CD14-positive monocyte (primary cell): ENCODE measurements around the gene PRAC1. TPM values are rescaled to one million over a fixed set of nuclear protein-coding genes. Genes with fewer than 3 reads are reported as not detected.

Experiments
- DNase-seq, 3 donors: peaks; one replicate each; pipeline ENCODE4 v3.0.0-alpha.2; 2011 to 2022
- H2AFZ ChIP-seq: 2 replicates; pipeline ENCODE4 v1.6.0; 2012; ENCODE audit warnings: mild to moderate bottlenecking, low read depth, low read length, inconsistent platforms; ENCODE audit not compliant: insufficient read depth, poor library complexity, severe bottlenecking
- H3K27ac ChIP-seq, 2 donors: 1 replicate in 1 of 2; 2 replicates in 1 of 2; pipeline ENCODE4 v1.5.1; 2012 to 2013; ENCODE audit warnings: low read length in 2 of 2, control low read depth in 1 of 2, inconsistent platforms in 1 of 2, low read depth in 1 of 2, mild to moderate bottlenecking in 1 of 2
- H3K27me3 ChIP-seq, 2 donors: one replicate each; pipeline versions ENCODE4 v1.6.0 to v1.6.1; 2011 to 2013; ENCODE audit warnings: low read length in 2 of 2; ENCODE audit not compliant: control insufficient read depth in 2 of 2, insufficient read depth in 2 of 2
- H3K36me3 ChIP-seq, 2 donors: replicated peaks in 1 of 2; 1 replicate in 1 of 2; 2 replicates in 1 of 2; pipeline versions ENCODE4 v1.5.1 to v1.6.1; 2012 to 2013; ENCODE audit warnings: low read length in 2 of 2, control low read depth in 1 of 2, inconsistent platforms in 1 of 2, mild to moderate bottlenecking in 1 of 2; ENCODE audit not compliant: insufficient read depth in 2 of 2, control insufficient read depth in 1 of 2
- H3K4me1 ChIP-seq, 2 donors: 1 replicate in 1 of 2; 2 replicates in 1 of 2; pipeline versions ENCODE4 v1.5.1 to v1.6.1; 2012 to 2013; ENCODE audit warnings: low read length in 2 of 2, control low read depth in 1 of 2, inconsistent platforms in 1 of 2, mild to moderate bottlenecking in 1 of 2, moderate library complexity in 1 of 2; ENCODE audit not compliant: insufficient read depth in 2 of 2, control insufficient read depth in 1 of 2
- H3K4me2 ChIP-seq: replicated peaks from 2 replicates; pipeline ENCODE3; 2012; ENCODE audit warnings: low read length, moderate library complexity, mild to moderate bottlenecking; ENCODE audit not compliant: poor library complexity, severe bottlenecking; ENCODE audit errors: extremely low read depth
- H3K4me3 ChIP-seq, 3 experiments: fragments of 200-600 bp in 1 of 3; sonication (generic) in 1 of 3; replicated peaks in 1 of 3; 1 replicate in 2 of 3; 2 replicates in 1 of 3; pipeline ENCODE4 v1.5.1; 2011 to 2013; ENCODE audit warnings: low read length in 3 of 3, mild to moderate bottlenecking in 3 of 3, control low read depth in 2 of 3, low read depth in 2 of 3, inconsistent platforms in 1 of 3, moderate library complexity in 1 of 3
- H3K79me2 ChIP-seq: 2 replicates; pipeline ENCODE4 v1.6.0; 2012; ENCODE audit warnings: mild to moderate bottlenecking, control low read depth, inconsistent platforms, low read length, moderate library complexity; ENCODE audit not compliant: insufficient read depth
- H3K9ac ChIP-seq: 2 replicates; pipeline ENCODE4 v1.6.0; 2017; ENCODE audit warnings: low read length, mild to moderate bottlenecking; ENCODE audit not compliant: insufficient read depth, poor library complexity, severe bottlenecking
- H3K9me3 ChIP-seq, 2 donors: replicated peaks in 1 of 2; 1 replicate in 1 of 2; 2 replicates in 1 of 2; pipeline versions ENCODE4 v1.5.1 to v1.6.1; 2012 to 2013; ENCODE audit warnings: low read length in 2 of 2, control low read depth in 1 of 2; ENCODE audit not compliant: control insufficient read depth in 1 of 2, insufficient read depth in 1 of 2
- H4K20me1 ChIP-seq: 2 replicates; pipeline ENCODE4 v1.6.0; 2012; ENCODE audit warnings: mild to moderate bottlenecking, low read length, control low read depth, moderate library complexity; ENCODE audit not compliant: insufficient read depth
- H3K27ac Mint-ChIP-seq, 7 donors: one replicate each; pipeline ENCODE4 v1.8.0; 2020; ENCODE audit warnings: mild to moderate bottlenecking in 7 of 7, mixed read lengths in 7 of 7, moderate library complexity in 6 of 7, inconsistent platforms in 2 of 7
- H3K27me3 Mint-ChIP-seq, 3 donors: one replicate each; pipeline ENCODE4 v1.8.0; 2021 to 2022; ENCODE audit warnings: low read depth in 3 of 3, mild to moderate bottlenecking in 3 of 3, mixed read lengths in 3 of 3, moderate library complexity in 3 of 3, inconsistent platforms in 1 of 3
- H3K36me3 Mint-ChIP-seq, 2 donors: one replicate each; pipeline ENCODE4 v1.8.0; 2020; ENCODE audit warnings: mixed read lengths in 2 of 2, inconsistent platforms in 1 of 2, mild to moderate bottlenecking in 1 of 2
- H3K4me1 Mint-ChIP-seq: one replicate; pipeline ENCODE4 v1.8.0; 2020; ENCODE audit warnings: mild to moderate bottlenecking, mixed read lengths
- H3K4me3 Mint-ChIP-seq, 2 donors: one replicate each; pipeline ENCODE4 v1.8.0; 2020; ENCODE audit warnings: mild to moderate bottlenecking in 2 of 2, mixed read lengths in 2 of 2, moderate library complexity in 1 of 2
- H3K9me3 Mint-ChIP-seq, 7 donors: one replicate each; pipeline ENCODE4 v1.8.0; 2020 to 2022; ENCODE audit warnings: mixed read lengths in 7 of 7, mild to moderate bottlenecking in 6 of 7, moderate library complexity in 6 of 7, inconsistent platforms in 2 of 7
- CTCF ChIP-seq: fragments of 200-600 bp; IDR thresholded peaks from one replicate; pipeline ENCODE4 v1.8.0; 2022; ENCODE audit warnings: antibody characterized with exemption, mild to moderate bottlenecking
- WGBS: methylation state at CpG from one replicate; pipeline ENCODE4 v1.1.5; 2013; ENCODE audit warnings: missing lambda C conversion rate; ENCODE audit not compliant: insufficient coverage; 5-methylcytosine and 5-hydroxymethylcytosine counted together
- intact Hi-C, 2 donors: fragments of 100-400 bp; cut with micrococcal nuclease; formaldehyde crosslinking; loops; one replicate each; pipeline versions ENCODE4 v1.15.0 to v1.15.1; 2023
- polyA plus RNA-seq, 3 donors: library from polyadenylated mRNA; depleted of rRNA in 1 of 3; unstranded in 2 of 3; stranded (reverse) in 1 of 3; fragments of 300-500 nt in 2 of 3; fragments of >200 nt in 1 of 3; fragmentation: Illumina TruSeq in 2 of 3; gene quantifications; 1 replicate in 2 of 3; 2 replicates in 1 of 3; pipeline ENCODE4 v1.2.3, GENCODE V29; 2012 to 2021

Gene PRAC1
- polyA plus RNA-seq, 3 donors = not detected

GRCh38 chr17:48738424-48738802 is 16.1 kb upstream of the PRAC1 start:
- Mint-ChIP-seq H3K9me3 (peaks cover 0 to 27% (median 18%) of the 10 kb centered on the region in 7 donors), H3K27ac (no peak overlapping the region), H3K4me3 (peak overlapping the region in 1 of 2 donors; percentile 83), H3K36me3 (peaks cover 2 to 12% of the 10 kb centered on the region in 2 donors), H3K4me1 (peaks cover 13% of the 10 kb centered on the region), H3K27me3 (peaks cover 98 to 99% (median 99%) of the 10 kb centered on the region in 3 donors)
- Histone ChIP-seq H3K4me1 (peaks cover 0 to 2% of the 10 kb centered on the region in 2 donors), H3K27ac (no peak overlapping the region), H3K36me3 (no peaks in the 10 kb centered on the region), H2AFZ (no peak overlapping the region), H3K9ac (no peak overlapping the region), H4K20me1 (no peaks in the 10 kb centered on the region), H3K4me3 (no peak overlapping the region), H3K9me3 (peaks cover 0 to 43% of the 10 kb centered on the region in 2 donors), H3K4me2 (no peak overlapping the region), H3K27me3 (peaks cover 96 to 100% of the 10 kb centered on the region in 2 donors), H3K79me2 (no peaks in the 10 kb centered on the region)
- 15% methylated on average over 2 of the region's 11 CpGs for WGBS
- DNase-seq = no peak
- no peak for TF ChIP-seq CTCF
- intact Hi-C loops = no loop called here

GRCh38 chr17:48737330-48738043 is 15.2 kb upstream of the PRAC1 start:
- H3K79me2 ChIP-seq = no peaks in the 10 kb centered on the region
- Mint-ChIP-seq H3K4me1 (peaks cover 14% of the 10 kb centered on the region), H3K36me3 (peaks cover 2 to 14% of the 10 kb centered on the region in 2 donors), H3K9me3 (peaks cover 0 to 24% (median 20%) of the 10 kb centered on the region in 7 donors), H3K27ac (no peak overlapping the region), H3K27me3 (peaks cover 97 to 99% (median 98%) of the 10 kb centered on the region in 3 donors), H3K4me3 (peak overlapping the region in 1 of 2 donors; percentile 74)
- intact Hi-C loops = no loop called here
- H3K4me2 ChIP-seq = no peak overlapping the region
- H3K4me1 ChIP-seq = peaks cover 0 to 2% of the 10 kb centered on the region in 2 donors
- no peak for TF ChIP-seq CTCF
- H3K27ac ChIP-seq = no peak overlapping the region
- WGBS = 17% methylated on average over 1 of the region's 4 CpGs
- peaks cover 0 to 35% of the 10 kb centered on the region in 2 donors for H3K9me3 ChIP-seq
- DNase-seq = no peak
- H3K27me3 ChIP-seq = peaks cover 96 to 100% of the 10 kb centered on the region in 2 donors
- no peak overlapping the region for H2AFZ ChIP-seq
- no peak overlapping the region for H3K4me3 ChIP-seq
- H4K20me1 ChIP-seq = no peaks in the 10 kb centered on the region
- H3K36me3 ChIP-seq = no peaks in the 10 kb centered on the region
- no peak overlapping the region for H3K9ac ChIP-seq
